ENCODE measurements around the gene CCDC188. TPM values are rescaled to one million over a fixed set of nuclear protein-coding genes. Genes with fewer than 3 reads are reported as not detected.
A peak's percentile ranks its signal among the peaks of the same experiment; 100 is the strongest.

The CCDC188 gene
- total RNA-seq, 1 donor from 2014 or later = 1.6 TPM

DNA sequence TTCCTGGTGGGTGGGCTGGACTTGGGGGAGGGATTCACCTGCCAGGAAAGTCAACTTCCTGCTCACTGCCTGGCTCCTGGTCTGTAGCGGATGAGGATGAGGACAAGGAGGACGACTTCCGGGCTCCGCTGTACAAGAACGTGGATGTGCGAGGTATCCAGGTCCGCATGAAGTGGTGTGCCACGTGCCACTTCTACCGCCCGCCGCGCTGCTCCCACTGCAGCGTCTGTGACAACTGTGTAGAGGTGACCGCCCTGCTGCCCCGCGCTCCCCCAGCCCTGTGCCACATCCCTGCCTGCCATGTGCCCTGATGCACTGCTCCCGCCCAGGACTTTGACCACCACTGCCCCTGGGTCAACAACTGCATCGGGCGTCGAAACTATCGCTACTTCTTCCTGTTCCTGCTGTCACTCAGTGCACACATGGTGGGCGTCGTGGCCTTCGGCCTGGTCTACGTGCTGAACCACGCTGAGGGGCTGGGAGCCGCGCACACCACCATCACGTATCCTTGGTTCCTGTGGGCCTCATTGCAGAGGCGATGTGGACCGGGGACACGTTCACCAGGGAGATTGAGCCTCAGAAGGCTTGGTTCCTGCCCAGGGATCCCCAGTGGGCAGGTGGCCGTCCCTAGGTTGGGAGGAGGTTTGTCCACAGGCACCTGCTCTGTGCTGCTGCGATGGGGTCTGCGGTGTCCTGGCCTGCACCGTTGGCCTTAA, 11.3 kb downstream of the CCDC188 start:
- Histone ChIP-seq H3K36me3 (no peaks in the 10 kb centered on the region), H3K4me1 (peaks cover 33% of the 10 kb centered on the region), H3K4me3 (no peak overlapping the region), H3K27me3 (no peaks in the 10 kb centered on the region), H3K9me3 (no peaks in the 10 kb centered on the region), H3K27ac (no peak overlapping the region)
- ATAC-seq (no peak), DNase-seq (no peak)
- intact Hi-C loops (cut with DNase I) = no loop called here
- TF ChIP-seq, protein P1, sequence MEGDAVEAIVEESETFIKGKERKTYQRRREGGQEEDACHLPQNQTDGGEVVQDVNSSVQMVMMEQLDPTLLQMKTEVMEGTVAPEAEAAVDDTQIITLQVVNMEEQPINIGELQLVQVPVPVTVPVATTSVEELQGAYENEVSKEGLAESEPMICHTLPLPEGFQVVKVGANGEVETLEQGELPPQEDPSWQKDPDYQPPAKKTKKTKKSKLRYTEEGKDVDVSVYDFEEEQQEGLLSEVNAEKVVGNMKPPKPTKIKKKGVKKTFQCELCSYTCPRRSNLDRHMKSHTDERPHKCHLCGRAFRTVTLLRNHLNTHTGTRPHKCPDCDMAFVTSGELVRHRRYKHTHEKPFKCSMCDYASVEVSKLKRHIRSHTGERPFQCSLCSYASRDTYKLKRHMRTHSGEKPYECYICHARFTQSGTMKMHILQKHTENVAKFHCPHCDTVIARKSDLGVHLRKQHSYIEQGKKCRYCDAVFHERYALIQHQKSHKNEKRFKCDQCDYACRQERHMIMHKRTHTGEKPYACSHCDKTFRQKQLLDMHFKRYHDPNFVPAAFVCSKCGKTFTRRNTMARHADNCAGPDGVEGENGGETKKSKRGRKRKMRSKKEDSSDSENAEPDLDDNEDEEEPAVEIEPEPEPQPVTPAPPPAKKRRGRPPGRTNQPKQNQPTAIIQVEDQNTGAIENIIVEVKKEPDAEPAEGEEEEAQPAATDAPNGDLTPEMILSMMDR (IDR thresholded peaks at IDR 0.05) = no peak

DNA sequence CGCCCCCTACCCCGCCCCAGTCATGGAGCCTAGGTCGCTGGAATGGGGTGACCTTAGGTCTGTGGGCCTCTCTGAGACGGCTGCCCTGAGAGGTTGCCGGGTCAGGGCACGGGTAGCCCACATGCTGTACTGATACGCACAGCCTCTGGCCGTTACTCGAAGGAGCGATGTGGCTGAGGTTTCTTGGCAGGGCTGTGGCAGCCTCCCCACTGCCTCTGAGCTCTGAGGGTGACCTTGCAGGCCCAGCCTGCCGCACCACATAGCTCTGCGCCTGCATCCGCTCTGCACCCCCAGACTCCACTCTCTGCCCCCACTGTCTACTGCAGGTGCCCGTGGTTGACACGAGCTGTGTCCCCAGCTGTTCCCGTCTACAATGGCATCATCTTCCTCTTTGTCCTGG, 12.0 kb downstream of the CCDC188 start:
- H3K27ac ChIP-seq = no peak overlapping the region
- TF ChIP-seq, protein P1 (IDR thresholded peaks at IDR 0.05) = no peak
- intact Hi-C loops (cut with DNase I) = no loop called here
- no peak overlapping the region for H3K4me3 ChIP-seq
- no peaks in the 10 kb centered on the region for H3K9me3 ChIP-seq
- H3K27me3 ChIP-seq = no peaks in the 10 kb centered on the region
- H3K36me3 ChIP-seq = no peaks in the 10 kb centered on the region
- no peak for ATAC-seq
- H3K4me1 ChIP-seq = peaks cover 37% of the 10 kb centered on the region
- DNase-seq = no peak

DNA sequence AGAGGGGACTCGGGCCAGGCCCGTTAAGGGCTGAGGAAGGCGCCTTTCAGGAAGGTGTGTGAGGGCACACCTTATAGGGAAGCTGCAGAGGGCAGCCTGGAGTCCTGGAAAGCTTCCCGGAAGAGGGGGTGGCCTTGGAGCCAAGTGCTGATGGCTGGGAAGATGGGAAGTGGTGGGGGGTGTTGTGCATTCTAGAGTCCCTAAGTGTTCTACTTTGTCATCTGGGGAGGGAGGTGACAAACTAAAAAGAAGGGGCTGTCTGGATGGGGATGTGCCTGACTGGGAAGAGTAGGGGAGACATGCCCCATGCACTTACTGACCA, 12.5 kb downstream of the CCDC188 start:
- H3K27me3 ChIP-seq = no peaks in the 10 kb centered on the region
- H3K4me3 ChIP-seq = no peak overlapping the region
- no peaks in the 10 kb centered on the region for H3K9me3 ChIP-seq
- intact Hi-C loops (cut with DNase I) = no loop called here
- peak; percentile 1 for ATAC-seq
- no peaks in the 10 kb centered on the region for H3K36me3 ChIP-seq
- peaks cover 42% of the 10 kb centered on the region for H3K4me1 ChIP-seq
- no peak for DNase-seq
- H3K27ac ChIP-seq = no peak overlapping the region
- TF ChIP-seq, protein P1 (IDR thresholded peaks at IDR 0.05) = no peak

DNA sequence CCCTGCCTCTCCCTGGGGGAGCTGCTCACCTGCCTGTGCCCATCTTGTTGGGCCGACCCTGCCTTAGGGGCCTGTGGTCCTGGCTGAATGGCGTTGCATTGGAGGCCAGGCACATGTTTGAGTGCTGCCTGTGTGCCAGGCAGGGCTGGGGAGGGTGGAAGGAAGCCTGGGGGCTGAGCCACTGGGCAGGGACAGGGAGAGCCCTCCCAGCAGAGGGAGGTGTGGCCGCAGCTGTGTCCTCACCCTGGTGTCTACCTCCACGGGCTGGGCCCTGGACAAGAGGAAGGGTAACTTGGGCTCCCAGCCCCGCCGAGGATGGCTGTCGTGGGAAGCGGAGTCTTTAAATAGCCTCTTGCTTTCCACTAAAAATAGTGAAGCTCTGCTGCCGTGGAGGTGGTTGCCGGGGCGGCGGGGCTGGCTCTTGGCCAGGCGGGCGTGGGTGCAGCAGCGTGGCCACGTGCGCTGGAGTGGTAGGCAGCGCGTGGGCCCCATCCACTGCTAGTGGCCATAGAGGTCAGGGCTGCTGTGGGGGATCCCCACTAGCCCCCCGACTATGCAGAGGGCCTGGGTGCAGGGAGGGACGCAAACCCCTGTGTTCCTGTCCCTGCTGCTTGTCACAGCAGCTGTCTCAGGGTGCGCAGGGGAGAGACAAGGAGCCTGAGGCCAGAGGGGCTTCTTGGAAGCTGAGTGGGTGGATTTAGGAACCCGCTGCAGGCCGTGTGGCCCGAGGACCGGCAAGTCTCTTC, 13.0 kb downstream of the CCDC188 start:
- ATAC-seq = peak; percentile 33

DNA sequence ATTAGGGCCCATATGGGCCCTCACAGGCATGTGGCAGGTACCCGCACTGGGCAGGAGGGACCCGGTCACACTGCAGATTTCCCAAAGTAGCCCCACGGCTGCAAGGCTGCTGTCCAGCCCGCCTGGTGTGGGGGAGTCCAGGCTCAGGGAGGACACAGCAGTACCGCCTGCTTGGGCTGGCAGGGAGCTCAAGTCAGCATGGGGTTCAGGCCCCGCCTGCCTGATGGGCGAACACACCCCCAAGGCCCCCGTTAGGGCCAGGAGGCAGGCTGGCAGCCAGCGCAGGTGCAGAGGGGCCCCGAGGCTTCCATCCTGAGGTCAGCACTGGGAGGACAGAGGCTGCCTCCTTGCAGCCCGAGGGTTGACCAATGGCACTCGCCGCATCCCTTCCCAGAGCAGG, 13.7 kb downstream of the CCDC188 start:
- Histone ChIP-seq H3K36me3 (no peaks in the 10 kb centered on the region), H3K4me1 (peaks cover 54% of the 10 kb centered on the region), H3K4me3 (no peak overlapping the region), H3K27ac (no peak overlapping the region), H3K27me3 (no peaks in the 10 kb centered on the region), H3K9me3 (no peaks in the 10 kb centered on the region)
- DNase-seq (no peak), ATAC-seq (no peak)
- intact Hi-C loops (cut with DNase I) = no loop called here
- TF ChIP-seq, protein P1 (IDR thresholded peaks at IDR 0.05) = no peak

More for the DNA sequence above, 13.0 kb downstream of the CCDC188 start:
- no peaks in the 10 kb centered on the region for H3K36me3 ChIP-seq
- H3K4me1 ChIP-seq = peaks cover 47% of the 10 kb centered on the region
- TF ChIP-seq, protein P1 (IDR thresholded peaks at IDR 0.05) = no peak
- H3K9me3 ChIP-seq = no peaks in the 10 kb centered on the region
- H3K4me3 ChIP-seq = no peak overlapping the region
- H3K27ac ChIP-seq = no peak overlapping the region
- intact Hi-C loops (cut with DNase I) = no loop called here
- DNase-seq = no peak
- H3K27me3 ChIP-seq = no peaks in the 10 kb centered on the region
